Activated T-cell treated with anti-CD3 and anti-CD28 coated beads for 4 hours (primary cell): ENCODE data around the gene TYW1.
"Not testable (repeated sequence)": the region's sequence is repeated elsewhere in the genome, so short reads cannot be mapped to it uniquely, and the experiment has no call there.

Experiments used
- DNase-seq: peaks from one replicate; pipeline ENCODE4 v3.0.0-alpha.2; 2020

Gene TYW1

GRCh38 chr7:67135617-67136486 is 139.2 kb downstream of the TYW1 start:
- not testable (repeated sequence) for DNase-seq

- not testable (repeated sequence) for DNase-seq
These were observed 140.9 kb downstream of the TYW1 start for GRCh38 chr7:67137489-67137888.

- DNase-seq, result not testable (repeated sequence)
These were observed 143.2 kb downstream of the TYW1 start for GRCh38 chr7:67139876-67140275.

GRCh38 chr7:67141001-67141400 is 144.4 kb downstream of the TYW1 start:
- not testable (repeated sequence) for DNase-seq

- DNase-seq, result not testable (repeated sequence)
These were observed 146.6 kb downstream of the TYW1 start for GRCh38 chr7:67143091-67143786.

GRCh38 chr7:67145581-67146193 is 149.1 kb downstream of the TYW1 start:
- DNase-seq, result not testable (repeated sequence)

- DNase-seq, result not testable (repeated sequence)
These were observed 152.5 kb downstream of the TYW1 start for GRCh38 chr7:67149131-67149530.

- not testable (repeated sequence) for DNase-seq
These were observed 157.7 kb downstream of the TYW1 start for GRCh38 chr7:67154374-67154773.

GRCh38 chr7:67156064-67156463 is 159.4 kb downstream of the TYW1 start:
- not testable (repeated sequence) for DNase-seq

GRCh38 chr7:67163285-67163684 is 166.7 kb downstream of the TYW1 start:
- not testable (repeated sequence) for DNase-seq

GRCh38 chr7:67171151-67171550 is 174.5 kb downstream of the TYW1 start:
- not testable (repeated sequence) for DNase-seq

- not testable (repeated sequence) for DNase-seq
These were observed 180.1 kb downstream of the TYW1 start for GRCh38 chr7:67176730-67177129.

- DNase-seq, result not testable (repeated sequence)
These were observed 182.5 kb downstream of the TYW1 start for GRCh38 chr7:67178915-67179688.

GRCh38 chr7:67182956-67183750 is 186.5 kb downstream of the TYW1 start:
- not testable (repeated sequence) for DNase-seq

- DNase-seq, result not testable (repeated sequence)
These were observed 188.5 kb downstream of the TYW1 start for GRCh38 chr7:67184912-67185659.

- DNase-seq, result not testable (repeated sequence)
These were observed 189.1 kb downstream of the TYW1 start for GRCh38 chr7:67185660-67186129.

GRCh38 chr7:67189160-67189559 is 192.5 kb downstream of the TYW1 start:
- DNase-seq, result not testable (repeated sequence)

- DNase-seq, result not testable (repeated sequence)
These were observed 193.3 kb downstream of the TYW1 start for GRCh38 chr7:67189801-67190465.

GRCh38 chr7:67191002-67191720 is 194.5 kb downstream of the TYW1 start:
- DNase-seq, result not testable (repeated sequence)
